Testis (tissue), 3 donors: ENCODE results near the gene CDC16. TPM values are rescaled to one million over a fixed set of nuclear protein-coding genes. Genes with fewer than 3 reads are reported as not detected.

Source experiments
- DNase-seq: peaks from one replicate; pipeline ENCODE4 v3.0.0-alpha.2; 2019
- H3K27ac ChIP-seq, 2 donors: fragments of 200-600 bp; sonication (generic); one replicate each; pipeline ENCODE4 v1.5.1; 2019
- H3K27me3 ChIP-seq: fragments of 200-600 bp; sonication (generic); one replicate; pipeline ENCODE4 v1.5.1; 2019
- H3K36me3 ChIP-seq: fragments of 200-600 bp; sonication (generic); one replicate; pipeline ENCODE4 v1.5.1; 2017; ENCODE audit warnings: low read depth; ENCODE audit errors: missing control alignments
- H3K4me1 ChIP-seq: fragments of 200-600 bp; sonication (generic); one replicate; pipeline ENCODE4 v1.5.1; 2019
- H3K4me3 ChIP-seq, 2 donors: fragments of 200-600 bp; sonication (generic); one replicate each; pipeline ENCODE4 v1.5.1; 2017 to 2019
- H3K9me3 ChIP-seq: fragments of 200-600 bp; sonication (generic); one replicate; pipeline ENCODE4 v1.5.1; 2017
- POLR2A ChIP-seq: fragments of 450-650 bp; IDR thresholded peaks from one replicate; pipeline ENCODE4 v1.6.1; 2017; ENCODE audit warnings: antibody characterized with exemption, mild to moderate bottlenecking, moderate library complexity
- WGBS, 2 donors: methylation state at CpG; one replicate each; pipeline ENCODE4 v1.1.5; 2018; 5-methylcytosine and 5-hydroxymethylcytosine counted together
- intact Hi-C: fragments of 100-400 bp; cut with DNase I; formaldehyde crosslinking; loops from one replicate; pipeline ENCODE4 v1.15.1; 2023; ENCODE audit warnings: low total_unique reads
- polyA plus RNA-seq: library from polyadenylated mRNA; stranded (reverse); fragments of 350-450 nt; fragmentation: Illumina TruSeq; extraction: RNeasy Lipid Tissue Mini Kit (QIAGEN cat#74804); gene quantifications from one replicate; pipeline ENCODE4 v1.2.3, GENCODE V29; 2014; ENCODE audit warnings: low read depth, low replicate concordance; ENCODE audit not compliant: insufficient read depth
- total RNA-seq, 2 donors: library from RNA; depleted of rRNA; stranded (reverse); fragments of >200 nt; gene quantifications; one replicate each; pipeline ENCODE4 v1.2.3, GENCODE V29; 2016
- TF ChIP-seq, protein P1 (sequence below), 3 experiments: fragments of 450-650 bp in 2 of 3; fragments of 200-600 bp in 1 of 3; sonication (generic) in 1 of 3; IDR thresholded peaks; one replicate each; pipeline ENCODE4 v1.5.1; 2016 to 2019; ENCODE audit warnings: antibody characterized with exemption in 3 of 3, mild to moderate bottlenecking in 2 of 3, moderate library complexity in 1 of 3

Gene CDC16
- total and polyA plus RNA-seq, 3 donors from 2014 or later = 88.1 to 110 (median 96.8) TPM

DNA sequence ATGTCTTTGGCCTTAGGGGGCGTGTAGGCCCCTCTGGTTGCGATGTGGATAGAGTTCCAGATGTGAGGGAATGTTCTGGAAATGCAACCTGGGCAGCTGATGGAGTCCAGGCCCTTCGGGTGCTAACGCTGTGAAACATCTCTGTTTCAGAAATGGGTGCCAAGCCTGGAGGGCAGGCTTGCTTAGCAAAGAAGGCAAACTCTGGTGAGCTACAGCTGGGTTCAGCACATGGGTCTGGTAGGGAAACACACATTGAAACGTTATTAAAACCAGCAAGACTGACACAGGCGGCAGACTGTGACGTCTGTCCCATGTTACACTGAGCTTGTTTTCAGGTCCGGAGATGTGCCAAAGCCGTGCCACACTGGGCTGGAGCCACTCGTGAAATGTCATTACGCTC is 8.6 kb upstream of the CDC16 start:
- no peak for DNase-seq
- Histone ChIP-seq H3K4me1 (no peaks in the 10 kb centered on the region), H3K4me3 (no peak overlapping the region), H3K27ac (no peak overlapping the region), H3K27me3 (no peaks in the 10 kb centered on the region), H3K36me3 (no peaks in the 10 kb centered on the region), H3K9me3 (no peaks in the 10 kb centered on the region)
- TF ChIP-seq, protein P1, sequence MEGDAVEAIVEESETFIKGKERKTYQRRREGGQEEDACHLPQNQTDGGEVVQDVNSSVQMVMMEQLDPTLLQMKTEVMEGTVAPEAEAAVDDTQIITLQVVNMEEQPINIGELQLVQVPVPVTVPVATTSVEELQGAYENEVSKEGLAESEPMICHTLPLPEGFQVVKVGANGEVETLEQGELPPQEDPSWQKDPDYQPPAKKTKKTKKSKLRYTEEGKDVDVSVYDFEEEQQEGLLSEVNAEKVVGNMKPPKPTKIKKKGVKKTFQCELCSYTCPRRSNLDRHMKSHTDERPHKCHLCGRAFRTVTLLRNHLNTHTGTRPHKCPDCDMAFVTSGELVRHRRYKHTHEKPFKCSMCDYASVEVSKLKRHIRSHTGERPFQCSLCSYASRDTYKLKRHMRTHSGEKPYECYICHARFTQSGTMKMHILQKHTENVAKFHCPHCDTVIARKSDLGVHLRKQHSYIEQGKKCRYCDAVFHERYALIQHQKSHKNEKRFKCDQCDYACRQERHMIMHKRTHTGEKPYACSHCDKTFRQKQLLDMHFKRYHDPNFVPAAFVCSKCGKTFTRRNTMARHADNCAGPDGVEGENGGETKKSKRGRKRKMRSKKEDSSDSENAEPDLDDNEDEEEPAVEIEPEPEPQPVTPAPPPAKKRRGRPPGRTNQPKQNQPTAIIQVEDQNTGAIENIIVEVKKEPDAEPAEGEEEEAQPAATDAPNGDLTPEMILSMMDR (IDR thresholded peaks at IDR 0.05) = no peak
- TF ChIP-seq POLR2A = no peak
- WGBS, 2 donors = 84 to 89% methylated on average over 11 of the region's 11 CpGs
- intact Hi-C loops = loop anchor here (5.0 kb wide), 1 partner anchor 274 kb away; no protein-coding TSS in a partner anchor

DNA sequence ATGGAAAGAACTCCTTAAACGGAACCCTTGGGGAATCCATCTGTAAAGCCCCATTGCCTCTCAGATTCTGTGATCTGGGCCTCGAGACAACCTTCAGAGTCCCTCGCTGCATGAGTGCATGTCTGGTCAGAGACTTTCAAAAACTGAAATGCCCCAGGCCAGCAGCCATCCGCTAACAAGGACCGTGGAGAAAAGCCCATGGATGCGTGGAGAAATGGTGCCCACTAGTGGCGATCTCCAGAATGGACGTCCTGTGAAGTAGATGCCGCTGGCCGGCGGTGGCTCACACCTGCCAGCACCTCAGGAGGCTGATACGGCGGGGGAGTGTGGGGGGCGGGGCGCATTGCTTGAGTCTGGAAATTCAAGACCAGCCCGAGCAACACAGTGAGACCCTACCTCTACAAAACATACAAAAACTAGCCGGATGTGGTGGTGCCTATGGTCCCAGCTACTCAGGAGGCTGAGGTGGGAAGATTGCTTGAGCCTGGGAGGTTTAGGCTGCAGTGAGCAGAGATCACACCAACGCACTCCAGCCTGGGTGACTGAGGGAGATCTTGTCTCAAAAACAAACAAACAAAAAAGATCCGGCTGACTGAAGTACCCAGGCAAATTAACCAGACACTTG is 7.9 kb upstream of the CDC16 start:
- WGBS, 2 donors = 18 to 19% methylated on average over 10 to 19 of the region's 19 CpGs

DNA sequence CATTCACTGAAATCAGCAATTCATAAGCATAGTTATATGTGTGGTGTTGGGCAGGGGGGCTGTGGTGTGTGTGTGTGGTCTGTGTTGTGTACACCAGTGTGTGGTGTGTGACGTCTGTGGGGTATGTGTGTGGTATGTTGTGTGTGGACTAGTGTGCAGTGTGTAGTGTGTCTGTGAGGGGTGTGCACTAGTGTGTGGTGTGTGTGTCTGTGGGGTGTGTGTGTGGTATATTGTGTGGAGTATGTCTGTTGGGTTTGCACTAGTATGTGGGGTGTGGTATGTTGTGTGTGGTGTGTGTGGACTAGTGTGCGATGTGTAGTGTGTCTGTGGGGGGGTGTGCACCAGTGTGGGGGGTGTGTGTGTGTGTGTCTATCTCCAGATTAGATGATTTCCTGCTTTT is 7.2 kb upstream of the CDC16 start:
- no peak for DNase-seq
- H3K36me3 ChIP-seq = no peaks in the 10 kb centered on the region
- no peaks in the 10 kb centered on the region for H3K9me3 ChIP-seq
- no peak overlapping the region for H3K27ac ChIP-seq
- H3K4me3 ChIP-seq = no peak overlapping the region
- TF ChIP-seq, protein P1 (IDR thresholded peaks at IDR 0.05) = no peak
- TF ChIP-seq POLR2A = no peak
- WGBS, 2 donors = 83 to 86% methylated on average over 2 of the region's 2 CpGs
- intact Hi-C loops = loop anchor here (5.0 kb wide), 1 partner anchor 275 kb away; no protein-coding TSS in a partner anchor
- H3K27me3 ChIP-seq = no peaks in the 10 kb centered on the region
- no peaks in the 10 kb centered on the region for H3K4me1 ChIP-seq

More for the DNA sequence above, 7.9 kb upstream of the CDC16 start:
- H3K4me1 ChIP-seq = no peaks in the 10 kb centered on the region
- no peak for TF ChIP-seq POLR2A
- TF ChIP-seq, protein P1 (IDR thresholded peaks at IDR 0.05) = peak; percentile 88 to 96 (median 93)
- H3K27ac ChIP-seq = no peak overlapping the region
- H3K36me3 ChIP-seq = no peaks in the 10 kb centered on the region
- DNase-seq = peak; percentile 93
- intact Hi-C loops = loop anchor here (5.0 kb wide), 1 partner anchor 275 kb away; no protein-coding TSS in a partner anchor
- H3K4me3 ChIP-seq = no peak overlapping the region
- no peaks in the 10 kb centered on the region for H3K9me3 ChIP-seq
- H3K27me3 ChIP-seq = no peaks in the 10 kb centered on the region

DNA sequence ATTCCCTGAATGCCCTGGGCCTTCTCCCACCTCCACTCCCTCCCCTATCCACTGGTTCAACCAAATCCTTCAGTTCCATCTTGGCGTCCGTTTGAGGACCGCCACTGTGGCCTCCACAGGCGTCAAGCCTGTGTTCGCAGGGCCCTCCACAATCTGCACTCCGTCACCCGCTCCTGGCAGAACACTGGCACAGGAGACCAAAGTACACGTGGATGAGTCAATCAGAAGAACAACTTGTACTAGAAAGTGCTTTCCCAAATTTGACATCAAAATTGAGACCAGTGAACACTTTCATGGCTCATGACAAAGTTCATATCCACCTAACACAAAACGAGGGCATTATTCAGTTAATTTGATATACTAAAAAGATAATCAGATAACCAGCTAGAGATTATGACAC is 6.5 kb upstream of the CDC16 start:
- WGBS, 2 donors = 73 to 76% methylated on average over 9 of the region's 9 CpGs
- no peaks in the 10 kb centered on the region for H3K9me3 ChIP-seq

More for the DNA sequence above, 6.5 kb upstream of the CDC16 start:
- no peak overlapping the region for H3K27ac ChIP-seq
- no peaks in the 10 kb centered on the region for H3K36me3 ChIP-seq
- H3K4me3 ChIP-seq = no peak overlapping the region
- intact Hi-C loops = loop anchor here (5.0 kb wide), 1 partner anchor 276 kb away; no protein-coding TSS in a partner anchor
- no peak for TF ChIP-seq POLR2A
- TF ChIP-seq, protein P1 (IDR thresholded peaks at IDR 0.05) = no peak
- no peaks in the 10 kb centered on the region for H3K27me3 ChIP-seq
- DNase-seq = no peak
- no peaks in the 10 kb centered on the region for H3K4me1 ChIP-seq
